Prostate gland (tissue), 2 donors: ENCODE data around the gene TMEM141.

ENCODE experiments used
- POLR2A ChIP-seq: fragments of 450-650 bp; IDR thresholded peaks from one replicate; pipeline ENCODE4 v1.6.1; 2016; ENCODE audit warnings: antibody characterized with exemption, mild to moderate bottlenecking
- POLR2AphosphoS5 ChIP-seq: sonication (generic); formaldehyde crosslinking; IDR thresholded peaks from one replicate; pipeline ENCODE4 v1.6.1; 2017; ENCODE audit warnings: antibody characterized with exemption
- TF ChIP-seq, protein P1 (sequence below), 4 experiments: fragments of 200-600 bp in 2 of 4; fragments of 450-650 bp in 2 of 4; sonication (generic) in 2 of 4; IDR thresholded peaks; 1 replicate in 3 of 4; 2 replicates in 1 of 4; pipeline ENCODE4 v1.5.1; 2016 to 2019; ENCODE audit warnings: antibody characterized with exemption in 4 of 4, mild to moderate bottlenecking in 2 of 4, moderate library complexity in 2 of 4

DNA sequence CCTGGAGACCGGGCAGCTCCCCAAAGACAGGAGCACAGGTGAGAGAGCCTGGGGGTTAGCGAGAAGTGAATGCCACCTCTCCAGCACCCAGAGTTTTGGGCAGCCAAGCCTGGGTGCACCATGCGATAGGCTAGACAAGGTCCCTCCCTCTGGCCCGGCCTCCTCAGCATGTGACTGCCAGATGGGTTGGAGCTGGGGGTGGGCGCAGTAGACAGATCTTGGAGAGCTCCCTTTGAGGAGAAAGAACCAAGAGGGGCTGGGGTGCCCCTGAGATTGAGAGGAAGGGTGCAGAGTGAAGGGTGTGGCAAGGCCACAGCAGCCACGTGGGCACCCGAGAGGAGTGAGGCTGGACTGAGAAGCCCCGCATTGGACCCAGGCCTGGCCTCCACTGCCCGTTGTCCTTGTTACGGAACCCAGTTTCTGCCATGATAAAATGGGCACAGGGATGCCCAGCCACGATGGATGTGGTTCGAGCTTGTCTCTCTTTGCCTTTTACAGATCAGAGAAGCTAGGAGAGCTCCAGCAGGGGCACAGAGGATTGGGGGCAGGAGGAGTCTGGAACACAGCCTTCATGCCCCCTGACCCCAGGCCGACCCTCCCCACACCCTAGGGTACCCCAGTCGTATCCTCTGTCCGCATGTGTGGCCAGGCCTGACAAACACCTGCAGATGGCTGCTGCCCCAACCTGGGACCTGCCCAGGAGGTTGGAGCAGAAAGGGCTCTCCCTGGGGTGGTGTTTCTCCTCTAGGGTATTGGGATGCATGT is 1.4 kb downstream of the TMEM141 start:
- TF ChIP-seq POLR2AphosphoS5 (no peak), POLR2A (no peak)
- TF ChIP-seq, protein P1, sequence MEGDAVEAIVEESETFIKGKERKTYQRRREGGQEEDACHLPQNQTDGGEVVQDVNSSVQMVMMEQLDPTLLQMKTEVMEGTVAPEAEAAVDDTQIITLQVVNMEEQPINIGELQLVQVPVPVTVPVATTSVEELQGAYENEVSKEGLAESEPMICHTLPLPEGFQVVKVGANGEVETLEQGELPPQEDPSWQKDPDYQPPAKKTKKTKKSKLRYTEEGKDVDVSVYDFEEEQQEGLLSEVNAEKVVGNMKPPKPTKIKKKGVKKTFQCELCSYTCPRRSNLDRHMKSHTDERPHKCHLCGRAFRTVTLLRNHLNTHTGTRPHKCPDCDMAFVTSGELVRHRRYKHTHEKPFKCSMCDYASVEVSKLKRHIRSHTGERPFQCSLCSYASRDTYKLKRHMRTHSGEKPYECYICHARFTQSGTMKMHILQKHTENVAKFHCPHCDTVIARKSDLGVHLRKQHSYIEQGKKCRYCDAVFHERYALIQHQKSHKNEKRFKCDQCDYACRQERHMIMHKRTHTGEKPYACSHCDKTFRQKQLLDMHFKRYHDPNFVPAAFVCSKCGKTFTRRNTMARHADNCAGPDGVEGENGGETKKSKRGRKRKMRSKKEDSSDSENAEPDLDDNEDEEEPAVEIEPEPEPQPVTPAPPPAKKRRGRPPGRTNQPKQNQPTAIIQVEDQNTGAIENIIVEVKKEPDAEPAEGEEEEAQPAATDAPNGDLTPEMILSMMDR (IDR thresholded peaks at IDR 0.05) = no peak
